GM18526 (cell line): ENCODE results near the gene GASK1B.

Experiments used
- POLR2A ChIP-seq: IDR thresholded peaks from 3 replicates; pipeline ENCODE4 v1.6.1; 2011; ENCODE audit not compliant: insufficient read length; ENCODE audit errors: extremely low read depth

The GASK1B gene

DNA sequence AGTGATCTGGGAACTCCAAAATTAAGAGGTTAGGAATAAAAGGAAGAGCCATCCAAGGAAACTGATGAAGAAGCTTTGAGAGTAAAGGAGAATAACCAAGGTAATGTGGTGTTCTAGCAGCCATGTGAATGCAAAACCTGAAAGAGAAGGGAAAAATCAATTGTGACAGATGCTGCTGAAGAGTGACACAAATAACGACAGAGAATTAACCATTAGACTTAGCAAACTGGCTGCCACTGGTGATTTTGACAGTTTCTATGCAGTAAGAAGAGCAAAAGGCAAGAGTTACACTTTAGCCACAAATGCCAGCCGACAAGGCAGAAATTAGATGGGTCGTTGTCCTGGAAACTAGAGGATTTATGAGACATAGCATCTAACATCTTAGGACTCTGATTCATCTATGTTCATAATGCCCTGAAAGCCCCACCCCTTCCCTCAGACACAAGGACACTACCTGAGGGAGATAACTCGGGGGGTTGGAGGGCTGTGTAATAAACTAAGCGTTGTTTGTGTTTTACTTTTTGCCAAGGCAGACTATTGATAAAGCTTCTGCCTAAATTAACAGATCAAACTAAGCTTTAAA is 24.5 kb upstream of the GASK1B start:
- no peak for TF ChIP-seq POLR2A

- no peak for TF ChIP-seq POLR2A
These were observed 22.5 kb upstream of the GASK1B start for GRCh38 chr4:158195297-158195696.

GRCh38 chr4:158193171-158193749 is 20.4 kb upstream of the GASK1B start:
- no peak for TF ChIP-seq POLR2A

DNA sequence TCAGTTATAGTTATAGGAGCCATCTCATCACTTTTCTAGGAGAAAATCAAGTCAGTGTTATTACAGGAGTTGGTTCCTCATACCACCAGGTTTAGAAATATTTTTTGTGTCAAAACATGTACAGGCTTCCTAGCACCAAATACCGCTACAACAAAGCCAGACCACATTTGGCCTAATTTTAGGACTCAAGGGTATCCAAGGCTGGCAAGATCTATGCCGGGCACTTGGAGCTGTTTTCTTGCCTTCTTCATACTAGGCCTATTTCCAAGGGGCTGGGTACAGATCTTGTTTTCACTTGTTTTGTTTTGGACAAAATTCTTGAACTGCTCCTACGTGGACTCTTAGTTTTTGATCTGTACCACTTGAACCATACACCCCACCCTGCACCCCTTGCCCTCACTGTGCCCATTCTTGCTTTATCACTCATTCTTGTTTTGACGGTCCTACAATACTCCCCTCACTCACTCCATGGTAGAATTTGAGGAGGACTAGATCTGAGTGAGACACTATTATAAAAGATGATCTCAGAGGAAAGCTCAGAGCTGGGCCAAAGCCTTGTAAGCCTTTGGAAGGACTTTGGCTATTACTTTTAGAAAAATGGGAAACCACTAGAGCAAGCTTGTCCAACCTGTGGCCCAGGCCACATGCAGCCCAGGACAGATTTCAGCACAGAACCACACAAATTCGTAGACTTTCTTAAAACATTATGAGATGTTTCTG is 19.8 kb upstream of the GASK1B start:
- TF ChIP-seq POLR2A: no peak

GRCh38 chr4:158190718-158191117 is 17.9 kb upstream of the GASK1B start:
- no peak for TF ChIP-seq POLR2A

GRCh38 chr4:158189422-158189821 is 16.6 kb upstream of the GASK1B start:
- TF ChIP-seq POLR2A: no peak

- TF ChIP-seq POLR2A: no peak
These were observed 14.0 kb upstream of the GASK1B start for GRCh38 chr4:158186815-158187214.

GRCh38 chr4:158182736-158183135 is 9.9 kb upstream of the GASK1B start:
- TF ChIP-seq POLR2A: no peak

DNA sequence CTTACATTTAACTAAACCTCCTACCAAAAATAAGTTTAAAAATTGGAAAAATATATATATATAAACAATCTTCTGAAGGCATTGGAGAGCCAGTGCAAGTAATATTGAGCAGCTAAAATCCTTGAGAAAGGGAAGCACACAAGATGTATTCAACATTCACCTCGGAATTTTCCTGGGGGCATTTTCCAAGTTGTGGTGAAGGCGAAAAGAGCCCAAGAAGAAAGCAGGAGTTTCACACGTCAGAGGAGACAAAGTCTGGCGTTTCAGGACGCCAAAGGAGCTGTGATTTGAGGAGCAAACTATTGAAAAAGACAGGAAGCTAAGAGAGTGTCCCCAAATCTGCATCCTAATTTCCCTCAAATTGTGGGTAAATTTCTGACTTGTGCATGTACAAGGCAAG is 9.1 kb upstream of the GASK1B start:
- no peak for TF ChIP-seq POLR2A

GRCh38 chr4:158179465-158179864 is 6.6 kb upstream of the GASK1B start:
- TF ChIP-seq POLR2A: no peak

DNA sequence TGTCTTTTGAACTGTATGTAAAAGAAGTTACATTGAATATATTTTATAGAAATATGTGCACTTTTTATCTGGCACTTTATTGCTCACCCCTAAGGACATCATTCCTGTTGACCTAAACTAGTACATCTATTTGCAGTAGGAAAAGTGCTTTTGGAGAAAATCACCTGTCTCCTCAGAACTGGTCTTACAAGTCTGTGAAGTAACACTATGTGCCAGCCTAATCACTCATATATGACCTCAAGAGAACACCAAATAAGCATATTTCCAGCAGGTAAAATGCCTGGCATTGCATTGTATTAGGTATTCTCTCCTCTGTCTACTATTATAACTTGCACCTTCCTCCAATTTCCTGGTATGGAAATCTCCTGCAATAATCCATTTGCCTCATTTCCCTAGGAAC is 4.0 kb upstream of the GASK1B start:
- no peak for TF ChIP-seq POLR2A

- no peak for TF ChIP-seq POLR2A
These were observed 3.3 kb upstream of the GASK1B start for GRCh38 chr4:158176108-158176507.

GRCh38 chr4:158170691-158171561 is 1.9 kb downstream of the GASK1B start:
- TF ChIP-seq POLR2A: no peak

DNA sequence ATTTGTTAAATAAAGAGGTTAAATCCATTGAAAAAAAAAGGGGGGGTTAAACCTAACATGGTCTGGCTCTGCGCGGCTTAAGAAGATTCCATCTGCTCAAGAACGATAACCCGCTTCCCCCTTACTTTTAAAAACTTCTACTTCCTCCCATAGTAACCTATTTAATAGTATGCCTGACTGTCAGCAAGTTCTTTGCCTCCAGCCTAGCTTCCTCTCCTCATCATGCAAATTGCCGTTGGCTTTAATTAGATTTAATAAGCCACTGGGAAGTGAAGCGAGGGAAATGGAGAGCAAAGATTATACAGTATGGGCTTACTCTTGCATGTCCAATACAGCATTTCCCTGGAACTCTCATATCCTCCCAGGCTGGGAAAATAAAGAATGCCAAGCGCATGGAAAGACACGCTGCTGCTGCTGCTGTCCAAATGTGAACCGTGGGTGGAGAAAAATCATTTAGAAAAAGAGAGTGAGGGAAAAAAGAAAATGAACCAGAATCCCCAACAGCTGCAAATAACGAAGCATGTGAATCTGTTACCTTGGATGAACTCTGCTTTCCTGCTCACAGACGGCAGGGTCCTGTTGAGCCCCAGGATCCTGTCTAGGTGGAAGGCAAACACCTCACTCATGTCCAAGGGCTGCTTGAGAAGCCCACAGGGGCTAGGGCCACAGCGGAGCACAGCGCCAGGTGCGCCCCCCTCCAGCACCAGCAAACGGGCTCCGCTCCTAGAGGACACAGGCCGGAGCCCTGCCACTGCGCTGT is 2.7 kb downstream of the GASK1B start:
- no peak for TF ChIP-seq POLR2A

- TF ChIP-seq POLR2A: no peak
These were observed 3.3 kb downstream of the GASK1B start for GRCh38 chr4:158169506-158169905.
